Small intestine (tissue), 7 donors: ENCODE measurements around the gene ZNF683. TPM values are rescaled to one million over a fixed set of nuclear protein-coding genes. Genes with fewer than 3 reads are reported as not detected.

ENCODE experiments used
- DNase-seq, 2 donors: peaks; one replicate each; pipeline versions ENCODE4 v3.0.0 to v3.0.0-alpha.2; 2013
- FAIRE-seq: peaks from 2 replicates; lab custom pipeline; 2012; peaks lifted over from hg19 to GRCh38; lab: Jason Lieb, UNC
- H3K27ac ChIP-seq, 3 donors: one replicate each; pipeline ENCODE4 v1.5.1; 2013; ENCODE audit warnings: low read length in 2 of 3, mild to moderate bottlenecking in 2 of 3, control low read depth in 1 of 3, inconsistent platforms in 1 of 3, low read depth in 1 of 3, moderate library complexity in 1 of 3
- H3K27me3 ChIP-seq, 3 donors: one replicate each; pipeline ENCODE4 v1.6.1; 2013; ENCODE audit warnings: low read length in 3 of 3, inconsistent platforms in 1 of 3; ENCODE audit not compliant: control insufficient read depth in 3 of 3, insufficient read depth in 3 of 3
- H3K36me3 ChIP-seq, 3 donors: one replicate each; pipeline ENCODE4 v1.6.1; 2013; ENCODE audit warnings: low read length in 3 of 3, inconsistent platforms in 1 of 3, low read depth in 1 of 3, mild to moderate bottlenecking in 1 of 3, moderate library complexity in 1 of 3; ENCODE audit not compliant: control insufficient read depth in 3 of 3, insufficient read depth in 2 of 3
- H3K4me1 ChIP-seq, 3 donors: one replicate each; pipeline ENCODE4 v1.6.1; 2013; ENCODE audit warnings: low read length in 2 of 3, inconsistent platforms in 1 of 3, low read depth in 1 of 3, mild to moderate bottlenecking in 1 of 3, moderate library complexity in 1 of 3; ENCODE audit not compliant: control insufficient read depth in 3 of 3, insufficient read depth in 2 of 3
- H3K4me3 ChIP-seq, 3 donors: one replicate each; pipeline ENCODE4 v1.5.1; 2013; ENCODE audit warnings: low read length in 3 of 3, control low read depth in 1 of 3, inconsistent platforms in 1 of 3, low read depth in 1 of 3, mild to moderate bottlenecking in 1 of 3, moderate library complexity in 1 of 3
- H3K9me3 ChIP-seq, 2 donors: one replicate each; pipeline ENCODE4 v1.6.1; 2013; ENCODE audit warnings: low read depth in 1 of 2, low read length in 1 of 2; ENCODE audit not compliant: control insufficient read depth in 2 of 2, insufficient read depth in 1 of 2
- WGBS, 3 donors: extraction: QIAGEN DNeasy Blood & Tissue Kit; methylation state at CpG; one replicate each; pipeline ENCODE4 v1.1.7; 2013; 5-methylcytosine and 5-hydroxymethylcytosine counted together
- polyA plus RNA-seq, 4 donors: library from polyadenylated mRNA; stranded (reverse) in 3 of 4; unstranded in 1 of 4; fragments of 200-250 nt in 3 of 4; fragments of 120-200 nt in 1 of 4; gene quantifications; one replicate each; pipeline versions ENCODE4 v1.2.1 to v1.2.3, GENCODE V29; 2013
- donor health status: healthy with polysubstance abuse.
- donor health status: control.
- donor health status: control.
- donor health status: Bipolar disorder and iron deficiency.
- donor health status: healthy.

Gene ZNF683
- polyA plus RNA-seq, 4 donors, result 0.07 to 0.13 TPM; not detected in 2

DNA sequence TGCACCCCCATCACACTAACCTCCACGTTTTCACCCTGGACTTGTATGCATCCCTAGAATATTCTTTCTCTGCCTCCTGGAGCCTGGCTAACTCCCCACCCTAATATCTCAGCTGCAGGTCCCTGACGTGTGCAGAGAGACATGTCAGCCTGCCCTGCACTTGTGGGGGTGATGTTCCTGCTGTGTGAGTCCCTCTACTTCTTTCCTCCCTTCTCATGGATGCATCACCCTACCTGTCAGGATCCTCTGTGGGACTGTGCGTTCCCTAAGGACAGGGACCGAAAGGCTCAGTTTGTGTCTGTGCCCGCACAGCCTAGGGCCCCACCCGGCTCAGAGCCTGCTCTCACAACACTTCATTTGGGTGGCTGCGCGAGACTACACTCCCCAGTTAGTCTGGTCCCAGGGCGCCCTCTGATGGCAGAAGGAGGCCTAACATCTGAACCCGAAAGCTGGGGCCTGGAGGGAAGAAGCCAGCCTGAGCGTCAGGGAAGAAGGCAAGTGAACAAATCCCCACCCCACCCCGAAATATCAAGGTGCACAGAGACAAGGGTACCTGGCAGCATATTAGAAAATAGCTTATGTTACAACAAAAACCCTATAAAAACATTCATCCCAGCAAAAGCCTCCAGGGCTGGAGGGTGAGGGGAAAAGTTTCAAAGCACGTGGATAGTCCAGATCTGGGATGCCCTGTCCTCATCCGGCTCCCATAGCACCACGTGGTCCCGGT is 51.1 kb downstream of the ZNF683 start:
- no peaks in the 10 kb centered on the region for H3K9me3 ChIP-seq
- 14 to 17% (median 16%) methylated on average over 16 of the region's 16 CpGs for WGBS, 3 donors
- H3K27ac ChIP-seq, result no peak overlapping the region
- H3K27me3 ChIP-seq, result no peaks in the 10 kb centered on the region
- FAIRE-seq (no peak), DNase-seq (peak; percentile 90)
- H3K36me3 ChIP-seq, result peaks cover 0 to 35% (median 4%) of the 10 kb centered on the region in 3 donors
- peaks cover 0 to 4% (median 0%) of the 10 kb centered on the region in 3 donors for H3K4me1 ChIP-seq
- H3K4me3 ChIP-seq, result no peak overlapping the region

GRCh38 chr1:26320896-26321295 is 51.7 kb downstream of the ZNF683 start:
- Histone ChIP-seq H3K36me3 (peaks cover 0 to 35% (median 4%) of the 10 kb centered on the region in 3 donors), H3K9me3 (no peaks in the 10 kb centered on the region), H3K27ac (no peak overlapping the region), H3K4me3 (no peak overlapping the region), H3K4me1 (peaks cover 0 to 4% (median 0%) of the 10 kb centered on the region in 3 donors), H3K27me3 (no peaks in the 10 kb centered on the region)
- FAIRE-seq (no peak), DNase-seq (no peak)
- 62 to 80% (median 65%) methylated on average over 2 of the region's 2 CpGs for WGBS, 3 donors

GRCh38 chr1:26318338-26319064 is 54.0 kb downstream of the ZNF683 start:
- Histone ChIP-seq H3K27ac (peak overlapping the region in 1 of 3 donors; percentile 36), H3K27me3 (peaks cover 0 to 2% (median 0%) of the 10 kb centered on the region in 3 donors), H3K4me1 (peaks cover 0 to 4% (median 0%) of the 10 kb centered on the region in 3 donors), H3K36me3 (peaks cover 0 to 28% (median 2%) of the 10 kb centered on the region in 3 donors), H3K9me3 (no peaks in the 10 kb centered on the region), H3K4me3 (peak overlapping the region; percentile 8 to 61 (median 37))
- FAIRE-seq (no peak), DNase-seq (no peak)
- WGBS, 3 donors, result 66 to 77% (median 68%) methylated on average over 9 of the region's 9 CpGs

DNA sequence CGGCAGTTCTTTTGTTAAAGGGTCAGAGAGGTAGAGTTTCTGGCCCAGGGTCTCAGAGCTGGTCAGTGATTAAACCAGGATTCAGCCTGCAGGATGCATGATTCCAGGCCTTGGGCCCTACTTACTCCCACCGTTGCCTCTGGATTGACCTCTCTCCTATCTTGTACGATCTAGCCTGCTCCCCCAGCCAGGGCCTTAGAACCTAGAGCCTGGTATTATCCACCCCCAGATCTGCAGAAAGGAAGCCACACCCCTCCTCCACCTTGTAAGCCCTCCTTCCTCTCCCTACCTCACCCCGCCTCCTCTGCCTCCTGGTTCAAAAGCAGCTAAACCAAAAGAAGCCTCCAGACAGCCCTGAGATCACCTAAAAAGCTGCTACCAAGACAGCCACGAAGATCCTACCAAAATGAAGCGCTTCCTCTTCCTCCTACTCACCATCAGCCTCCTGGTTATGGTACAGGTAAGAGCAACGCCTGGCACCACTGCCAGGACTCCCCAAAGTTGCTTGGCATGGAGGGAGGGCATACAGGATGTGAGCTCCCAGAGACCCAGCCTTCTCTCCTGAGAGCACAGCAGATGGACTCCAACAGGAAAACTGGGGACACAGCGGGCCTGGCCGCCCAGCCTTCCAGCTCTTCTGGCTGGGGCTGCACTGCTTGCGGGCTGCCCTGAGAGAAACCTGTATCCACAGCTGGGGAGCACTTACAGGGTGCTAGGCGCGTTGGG is 54.8 kb downstream of the ZNF683 start, which contains the start of gene CD52:
Gene CD52, plus strand, starts transcription at position 347 of the 726 bp plus-strand sequence. Its CDS starts 60 bp downstream, at position 407.
- Histone ChIP-seq H3K9me3 (no peaks in the 10 kb centered on the region), H3K4me1 (peaks cover 0 to 4% (median 0%) of the 10 kb centered on the region in 3 donors), H3K36me3 (peaks cover 0 to 22% (median 2%) of the 10 kb centered on the region in 3 donors), H3K27ac (peak within 1 kb of the TSS in 2 of 3 donors; percentile 36 to 49), H3K4me3 (peak within 1 kb of the TSS; percentile 8 to 61 (median 37)), H3K27me3 (peaks cover 0 to 2% (median 0%) of the 10 kb centered on the region in 3 donors)
- WGBS, 3 donors, result 59 to 78% (median 60%) methylated on average over 12 of the region's 12 CpGs
- FAIRE-seq (no peak), DNase-seq (peak in 1 of 2 donors; percentile 45)

DNA sequence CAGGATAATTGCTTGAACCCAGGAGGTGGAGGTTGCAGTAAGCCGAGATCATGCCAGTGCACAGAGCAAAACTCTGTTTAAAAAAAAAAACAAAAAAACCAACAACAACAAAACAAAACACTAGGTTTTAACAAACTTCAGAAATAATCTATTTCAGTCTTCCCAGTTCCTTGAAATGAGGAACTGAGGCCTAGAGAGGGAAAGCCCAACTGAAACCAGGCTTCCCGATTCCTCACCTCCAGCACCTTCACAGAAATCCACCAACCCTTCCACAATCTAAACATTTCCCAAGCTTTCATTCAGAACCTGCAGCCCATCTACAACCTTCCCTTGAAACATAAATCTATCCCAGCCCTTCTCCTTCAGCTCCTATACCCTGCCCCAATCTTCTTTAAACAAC is 55.4 kb downstream of the ZNF683 start:
- FAIRE-seq, result no peak
- H3K4me3 ChIP-seq, result no peak overlapping the region
- no peak overlapping the region for H3K27ac ChIP-seq
- H3K9me3 ChIP-seq, result no peaks in the 10 kb centered on the region
- peaks cover 0 to 2% (median 0%) of the 10 kb centered on the region in 3 donors for H3K27me3 ChIP-seq
- peaks cover 0 to 19% (median 0%) of the 10 kb centered on the region in 3 donors for H3K36me3 ChIP-seq
- H3K4me1 ChIP-seq, result peaks cover 0 to 4% (median 0%) of the 10 kb centered on the region in 3 donors
- DNase-seq, result no peak
- WGBS, 3 donors, result 79 to 92% (median 87%) methylated on average over 2 of the region's 2 CpGs

GRCh38 chr1:26315874-26316850 is 56.4 kb downstream of the ZNF683 start:
- H3K27me3 ChIP-seq, result peaks cover 0 to 2% (median 0%) of the 10 kb centered on the region in 3 donors
- H3K4me3 ChIP-seq, result no peak overlapping the region
- H3K27ac ChIP-seq, result no peak overlapping the region
- H3K4me1 ChIP-seq, result peaks cover 0 to under 1% (median 0%) of the 10 kb centered on the region in 3 donors
- 79 to 86% (median 86%) methylated on average over 8 of the region's 8 CpGs for WGBS, 3 donors
- H3K9me3 ChIP-seq, result no peaks in the 10 kb centered on the region
- FAIRE-seq, result no peak
- no peak for DNase-seq
- H3K36me3 ChIP-seq, result peaks cover 0 to 11% (median 0%) of the 10 kb centered on the region in 3 donors

GRCh38 chr1:26314501-26314900 is 58.0 kb downstream of the ZNF683 start:
- no peaks in the 10 kb centered on the region for H3K9me3 ChIP-seq
- DNase-seq (no peak), FAIRE-seq (no peak)
- H3K4me3 ChIP-seq, result no peak overlapping the region
- H3K36me3 ChIP-seq, result no peaks in the 10 kb centered on the region
- H3K27ac ChIP-seq, result no peak overlapping the region
- WGBS, 3 donors, result 77 to 86% (median 78%) methylated on average over 5 of the region's 5 CpGs
- H3K4me1 ChIP-seq, result no peaks in the 10 kb centered on the region
- peaks cover 0 to 2% (median 0%) of the 10 kb centered on the region in 3 donors for H3K27me3 ChIP-seq
